AG09319 (cell line): ENCODE measurements around the gene TAOK1.

Experiments
- DNase-seq: peaks from one replicate; pipeline ENCODE4 v3.0.0-alpha.2; 2010; ENCODE audit warnings: low read depth; ENCODE audit errors: extremely low read depth
- CTCF ChIP-seq: IDR thresholded peaks from 2 replicates; pipeline ENCODE4 v1.5.1; 2011; ENCODE audit warnings: low read depth, mild to moderate bottlenecking, inconsistent platforms, low read length, moderate library complexity

TAOK1 gene

GRCh38 chr17:29379084-29379991 is 10.8 kb upstream of the TAOK1 start:
- no peak for TF ChIP-seq CTCF
- DNase-seq, result no peak

GRCh38 chr17:29383686-29384085 is 6.5 kb upstream of the TAOK1 start:
- TF ChIP-seq CTCF, result no peak
- no peak for DNase-seq

GRCh38 chr17:29384901-29385300 is 5.3 kb upstream of the TAOK1 start:
- TF ChIP-seq CTCF, result no peak
- DNase-seq, result no peak

- no peak for TF ChIP-seq CTCF
- DNase-seq, result no peak
These were observed 3.4 kb upstream of the TAOK1 start for GRCh38 chr17:29386760-29387159.

- TF ChIP-seq CTCF, result no peak
These were observed 1.2 kb upstream of the TAOK1 start for GRCh38 chr17:29388937-29389336.

GRCh38 chr17:29390851-29391631 is 878 bp downstream of the TAOK1 start:
- no peak for DNase-seq
- no peak for TF ChIP-seq CTCF

More at GRCh38 chr17:29388937-29389336, 1.2 kb upstream of the TAOK1 start:
- no peak for DNase-seq

- DNase-seq, result no peak
These were observed 3.3 kb downstream of the TAOK1 start for GRCh38 chr17:29393436-29393835.

More at GRCh38 chr17:29393436-29393835, 3.3 kb downstream of the TAOK1 start:
- TF ChIP-seq CTCF, result no peak
